ENCODE data around the gene FAR2.

- TF ChIP-seq CTCF (IDR thresholded peaks at IDR 0.05) (no peak), POLR2AphosphoS5 (IDR thresholded peaks at IDR 0.05) (no peak)
Observed at GRCh38 chr12:29147731-29148595, 1.1 kb upstream of the FAR2 start.
